ENCODE measurements around the gene CMTM1. TPM values are rescaled to one million over a fixed set of nuclear protein-coding genes. Genes with fewer than 3 reads are reported as not detected.
A peak's percentile ranks its signal among the peaks of the same experiment; 100 is the strongest.

The CMTM1 gene
- total RNA-seq, 1 experiment from 2014 or later, result 1.5 TPM

GRCh38 chr16:66534376-66534799 is 31.9 kb upstream of the CMTM1 start:
- no peak for DNase-seq (ENCODE audit: low read depth)
- in situ Hi-C loops (cut with HindIII; ENCODE audit: low pct_unique_long_range_greater_than_20kb, low sequenced_read_pairs), result no loop called here

- in situ Hi-C loops (cut with HindIII; ENCODE audit: low pct_unique_long_range_greater_than_20kb, low sequenced_read_pairs), result no loop called here
- DNase-seq (ENCODE audit: low read depth), result no peak
Measured at GRCh38 chr16:66536525-66536924, 29.7 kb upstream of the CMTM1 start.

- no peak for DNase-seq (ENCODE audit: low read depth)
- in situ Hi-C loops (cut with HindIII; ENCODE audit: low pct_unique_long_range_greater_than_20kb, low sequenced_read_pairs), result no loop called here
Measured at GRCh38 chr16:66537236-66537635, 29.0 kb upstream of the CMTM1 start.

- in situ Hi-C loops (cut with HindIII; ENCODE audit: low pct_unique_long_range_greater_than_20kb, low sequenced_read_pairs), result no loop called here
- DNase-seq (ENCODE audit: low read depth), result no peak
Measured at GRCh38 chr16:66538910-66539309, 27.3 kb upstream of the CMTM1 start.

- in situ Hi-C loops (cut with HindIII; ENCODE audit: low pct_unique_long_range_greater_than_20kb, low sequenced_read_pairs), result no loop called here
- peak; percentile 61 for DNase-seq (ENCODE audit: low read depth)
Measured at GRCh38 chr16:66539623-66540469, 26.4 kb upstream of the CMTM1 start.

GRCh38 chr16:66541388-66542355 is 24.6 kb upstream of the CMTM1 start:
- in situ Hi-C loops (cut with HindIII; ENCODE audit: low pct_unique_long_range_greater_than_20kb, low sequenced_read_pairs), result no loop called here
- DNase-seq (ENCODE audit: low read depth), result no peak

GRCh38 chr16:66542396-66542795 is 23.8 kb upstream of the CMTM1 start:
- in situ Hi-C loops (cut with HindIII; ENCODE audit: low pct_unique_long_range_greater_than_20kb, low sequenced_read_pairs), result no loop called here
- DNase-seq (ENCODE audit: low read depth), result no peak

- in situ Hi-C loops (cut with HindIII; ENCODE audit: low pct_unique_long_range_greater_than_20kb, low sequenced_read_pairs), result no loop called here
- DNase-seq (ENCODE audit: low read depth), result no peak
Measured at GRCh38 chr16:66543541-66543940, 22.7 kb upstream of the CMTM1 start.

- in situ Hi-C loops (cut with HindIII; ENCODE audit: low pct_unique_long_range_greater_than_20kb, low sequenced_read_pairs), result no loop called here
- no peak for DNase-seq (ENCODE audit: low read depth)
Measured at GRCh38 chr16:66544016-66544757, 22.1 kb upstream of the CMTM1 start.

GRCh38 chr16:66547101-66547989 is 18.9 kb upstream of the CMTM1 start:
- in situ Hi-C loops (cut with HindIII; ENCODE audit: low pct_unique_long_range_greater_than_20kb, low sequenced_read_pairs), result no loop called here
- DNase-seq (ENCODE audit: low read depth), result no peak

GRCh38 chr16:66548068-66548467 is 18.2 kb upstream of the CMTM1 start:
- no peak for DNase-seq (ENCODE audit: low read depth)
- in situ Hi-C loops (cut with HindIII; ENCODE audit: low pct_unique_long_range_greater_than_20kb, low sequenced_read_pairs), result no loop called here

- in situ Hi-C loops (cut with HindIII; ENCODE audit: low pct_unique_long_range_greater_than_20kb, low sequenced_read_pairs), result no loop called here
- DNase-seq (ENCODE audit: low read depth), result no peak
Measured at GRCh38 chr16:66548868-66549267, 17.4 kb upstream of the CMTM1 start.

GRCh38 chr16:66549284-66550131 is 16.7 kb upstream of the CMTM1 start, which contains the start of gene TK2:
TSS of gene TK2 (minus strand) at chr16:66550122. CDS start at chr16:66550061, 61 bp downstream.
- peak; percentile 66 for DNase-seq (ENCODE audit: low read depth)
- in situ Hi-C loops (cut with HindIII; ENCODE audit: low pct_unique_long_range_greater_than_20kb, low sequenced_read_pairs), result no loop called here

- in situ Hi-C loops (cut with HindIII; ENCODE audit: low pct_unique_long_range_greater_than_20kb, low sequenced_read_pairs), result no loop called here
- peak; percentile 65 for DNase-seq (ENCODE audit: low read depth)
Measured at GRCh38 chr16:66551348-66551759, 14.9 kb upstream of the CMTM1 start.

- in situ Hi-C loops (cut with HindIII; ENCODE audit: low pct_unique_long_range_greater_than_20kb, low sequenced_read_pairs), result no loop called here
- DNase-seq (ENCODE audit: low read depth), result no peak
Measured at GRCh38 chr16:66551788-66552285, 14.4 kb upstream of the CMTM1 start.

All from Caki2 (cell line).